HG02938 (cell line): ENCODE data around the gene RNF150.
"Not testable (repeated sequence)": the region's sequence is repeated elsewhere in the genome, so short reads cannot be mapped to it uniquely, and the experiment has no call there.

Experiments used
- ATAC-seq: cut with Tn5 transposase; IDR thresholded peaks from one replicate; pipeline ENCODE4 v1.9.1; 2021; ENCODE audit warnings: mild to moderate bottlenecking, moderate library complexity; ENCODE audit not compliant: unreplicated experiment

RNF150 gene

GRCh38 chr4:140834839-140835495 is 298.3 kb downstream of the RNF150 start:
- no peak for ATAC-seq

- ATAC-seq = no peak
Measured at GRCh38 chr4:140833280-140833679, 300.0 kb downstream of the RNF150 start.

- ATAC-seq = peak; percentile 85
Measured at GRCh38 chr4:140829825-140830224, 303.4 kb downstream of the RNF150 start.

GRCh38 chr4:140826701-140827027 is 306.6 kb downstream of the RNF150 start:
- ATAC-seq = peak; percentile 40

- not testable (repeated sequence) for ATAC-seq
Measured at GRCh38 chr4:140820520-140820919, 312.7 kb downstream of the RNF150 start.

- no peak for ATAC-seq
Measured at GRCh38 chr4:140819610-140820009, 313.7 kb downstream of the RNF150 start.

- no peak for ATAC-seq
Measured at GRCh38 chr4:140818433-140818832, 314.8 kb downstream of the RNF150 start.

GRCh38 chr4:140816806-140817510 is 316.3 kb downstream of the RNF150 start:
- ATAC-seq = no peak

- ATAC-seq = no peak
Measured at GRCh38 chr4:140813804-140814203, 319.5 kb downstream of the RNF150 start.

GRCh38 chr4:140812916-140813315 is 320.4 kb downstream of the RNF150 start:
- ATAC-seq = no peak

GRCh38 chr4:140811429-140811828 is 321.8 kb downstream of the RNF150 start:
- ATAC-seq = no peak

- ATAC-seq = not testable (repeated sequence)
Measured at GRCh38 chr4:140810591-140811169, 322.6 kb downstream of the RNF150 start.
